Measurements from ENCODE around the gene POC1A.
A peak's percentile ranks its signal among the peaks of the same experiment; 100 is the strongest.

POC1A gene

GRCh38 chr3:52122491-52122890 lies 31.7 kb downstream of the POC1A start:
- H3K4me1 ChIP-seq (ENCODE audit: control insufficient read depth in 5 of 5, insufficient read depth in 5 of 5, low read length in 5 of 5), result peaks cover 16 to 50% (median 29%) of the 10 kb centered on the region in 5 donors
- H3K27me3 ChIP-seq (ENCODE audit: control insufficient read depth in 5 of 5, insufficient read depth in 4 of 5, low read length in 5 of 5), result no peaks in the 10 kb centered on the region
- no peaks in the 10 kb centered on the region for H3K36me3 ChIP-seq (ENCODE audit: control insufficient read depth in 5 of 5, insufficient read depth in 5 of 5, low read length in 5 of 5)
- peak overlapping the region; percentile 69 for H3K27ac ChIP-seq (ENCODE audit: low read depth, low read length)
- H3K9ac ChIP-seq (ENCODE audit: low read length in 5 of 5), result peak overlapping the region in 1 of 5 donors; percentile 33
- no peaks in the 10 kb centered on the region for H3K9me3 ChIP-seq (ENCODE audit: control insufficient read depth in 5 of 5, low read length in 5 of 5)
- H3K4me3 ChIP-seq (ENCODE audit: low read depth in 1 of 5, low read length in 5 of 5), result no peak overlapping the region

- H3K9me3 ChIP-seq (ENCODE audit: control insufficient read depth in 5 of 5, low read length in 5 of 5), result no peaks in the 10 kb centered on the region
- peak overlapping the region; percentile 69 for H3K27ac ChIP-seq (ENCODE audit: low read depth, low read length)
- peaks cover 16 to 50% (median 29%) of the 10 kb centered on the region in 5 donors for H3K4me1 ChIP-seq (ENCODE audit: control insufficient read depth in 5 of 5, insufficient read depth in 5 of 5, low read length in 5 of 5)
- no peaks in the 10 kb centered on the region for H3K27me3 ChIP-seq (ENCODE audit: control insufficient read depth in 5 of 5, insufficient read depth in 4 of 5, low read length in 5 of 5)
- H3K9ac ChIP-seq (ENCODE audit: low read length in 5 of 5), result peak overlapping the region in 1 of 5 donors; percentile 33
- no peak overlapping the region for H3K4me3 ChIP-seq (ENCODE audit: low read depth in 1 of 5, low read length in 5 of 5)
- H3K36me3 ChIP-seq (ENCODE audit: control insufficient read depth in 5 of 5, insufficient read depth in 5 of 5, low read length in 5 of 5), result no peaks in the 10 kb centered on the region
These were observed 32.4 kb downstream of the POC1A start for GRCh38 chr3:52121813-52122212.

DNA sequence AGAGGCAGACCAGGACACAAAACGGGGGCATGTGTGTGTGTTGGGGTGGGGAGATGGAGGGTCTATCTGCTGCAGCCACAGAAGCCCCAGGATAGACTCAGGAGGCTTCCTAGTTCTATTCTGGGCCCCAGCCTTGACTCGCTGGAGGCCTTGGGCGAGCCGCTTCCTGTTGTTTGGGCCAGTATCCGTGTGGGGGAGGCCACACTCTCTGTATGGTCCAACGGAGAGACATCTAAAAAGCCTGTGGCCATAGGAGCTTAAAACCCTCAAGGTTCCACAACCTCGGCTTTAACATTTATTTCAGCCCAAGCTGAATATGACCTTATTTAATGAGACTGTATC lies 32.8 kb downstream of the POC1A start:
- Histone ChIP-seq H3K4me3 (ENCODE audit: low read depth in 1 of 5, low read length in 5 of 5) (peak overlapping the region in 1 of 5 donors; percentile 15), H3K9ac (ENCODE audit: low read length in 5 of 5) (peak overlapping the region in 1 of 5 donors; percentile 16), H3K9me3 (ENCODE audit: control insufficient read depth in 5 of 5, low read length in 5 of 5) (no peaks in the 10 kb centered on the region), H3K27ac (ENCODE audit: low read depth, low read length) (peak overlapping the region; percentile 69), H3K36me3 (ENCODE audit: control insufficient read depth in 5 of 5, insufficient read depth in 5 of 5, low read length in 5 of 5) (no peaks in the 10 kb centered on the region), H3K27me3 (ENCODE audit: control insufficient read depth in 5 of 5, insufficient read depth in 4 of 5, low read length in 5 of 5) (no peaks in the 10 kb centered on the region), H3K4me1 (ENCODE audit: control insufficient read depth in 5 of 5, insufficient read depth in 5 of 5, low read length in 5 of 5) (peaks cover 15 to 50% (median 29%) of the 10 kb centered on the region in 5 donors)

GRCh38 chr3:52120556-52121463 lies 33.4 kb downstream of the POC1A start:
- H3K4me1 ChIP-seq (ENCODE audit: control insufficient read depth in 5 of 5, insufficient read depth in 5 of 5, low read length in 5 of 5), result peaks cover 11 to 44% (median 29%) of the 10 kb centered on the region in 5 donors
- H3K36me3 ChIP-seq (ENCODE audit: control insufficient read depth in 5 of 5, insufficient read depth in 5 of 5, low read length in 5 of 5), result no peaks in the 10 kb centered on the region
- no peaks in the 10 kb centered on the region for H3K27me3 ChIP-seq (ENCODE audit: control insufficient read depth in 5 of 5, insufficient read depth in 4 of 5, low read length in 5 of 5)
- peak overlapping the region in 1 of 5 donors; percentile 15 for H3K4me3 ChIP-seq (ENCODE audit: low read depth in 1 of 5, low read length in 5 of 5)
- no peaks in the 10 kb centered on the region for H3K9me3 ChIP-seq (ENCODE audit: control insufficient read depth in 5 of 5, low read length in 5 of 5)
- peak overlapping the region; percentile 69 for H3K27ac ChIP-seq (ENCODE audit: low read depth, low read length)
- peak overlapping the region in 1 of 5 donors; percentile 16 for H3K9ac ChIP-seq (ENCODE audit: low read length in 5 of 5)

DNA sequence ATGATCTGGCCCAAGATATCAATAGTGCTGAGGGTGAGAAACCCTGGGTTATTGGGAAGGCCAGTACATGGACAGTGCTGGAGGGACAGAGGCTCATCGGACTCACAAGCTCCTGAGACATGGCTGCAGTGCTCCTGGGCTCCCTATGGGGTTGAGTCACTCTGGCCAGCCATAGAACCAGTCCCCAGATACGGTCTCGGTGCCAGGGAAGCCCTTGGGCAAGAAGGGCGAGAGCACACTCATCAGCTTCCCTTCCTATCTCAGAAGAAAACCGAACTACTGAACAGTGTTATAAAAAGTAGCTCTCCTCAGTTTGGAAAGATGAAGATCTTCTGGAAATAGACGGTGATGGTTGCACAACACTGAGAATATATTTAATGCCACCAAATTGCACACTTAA lies 34.4 kb downstream of the POC1A start:
- Histone ChIP-seq H3K4me1 (ENCODE audit: control insufficient read depth in 5 of 5, insufficient read depth in 5 of 5, low read length in 5 of 5) (peaks cover 11 to 44% (median 29%) of the 10 kb centered on the region in 5 donors), H3K27me3 (ENCODE audit: control insufficient read depth in 5 of 5, insufficient read depth in 4 of 5, low read length in 5 of 5) (no peaks in the 10 kb centered on the region), H3K9me3 (ENCODE audit: control insufficient read depth in 5 of 5, low read length in 5 of 5) (no peaks in the 10 kb centered on the region), H3K36me3 (ENCODE audit: control insufficient read depth in 5 of 5, insufficient read depth in 5 of 5, low read length in 5 of 5) (no peaks in the 10 kb centered on the region), H3K4me3 (ENCODE audit: low read depth in 1 of 5, low read length in 5 of 5) (no peak overlapping the region), H3K9ac (ENCODE audit: low read length in 5 of 5) (no peak overlapping the region), H3K27ac (ENCODE audit: low read depth, low read length) (no peak overlapping the region)

DNA sequence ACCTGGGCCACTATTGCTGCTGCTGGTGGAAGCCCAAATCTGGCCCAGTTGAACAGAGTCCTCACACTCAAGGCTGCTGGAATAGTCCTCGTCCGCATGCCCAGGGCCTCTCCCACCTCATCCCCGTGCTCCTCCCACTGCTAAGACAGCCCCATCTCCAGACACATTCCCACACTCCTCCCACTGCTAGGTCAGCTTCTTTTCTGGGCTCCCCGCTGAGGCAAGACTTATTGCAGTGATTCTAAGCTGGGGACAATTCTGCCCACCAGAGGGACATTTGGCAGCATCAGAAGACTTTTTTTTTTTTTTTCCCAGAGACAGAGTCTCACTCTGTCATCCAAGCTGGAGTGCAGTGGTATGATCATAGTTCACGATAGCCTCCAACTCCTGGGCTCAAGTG lies 35.1 kb downstream of the POC1A start:
- Histone ChIP-seq H3K27me3 (ENCODE audit: control insufficient read depth in 5 of 5, insufficient read depth in 4 of 5, low read length in 5 of 5) (no peaks in the 10 kb centered on the region), H3K9me3 (ENCODE audit: control insufficient read depth in 5 of 5, low read length in 5 of 5) (no peaks in the 10 kb centered on the region), H3K4me1 (ENCODE audit: control insufficient read depth in 5 of 5, insufficient read depth in 5 of 5, low read length in 5 of 5) (peaks cover 11 to 44% (median 29%) of the 10 kb centered on the region in 5 donors), H3K9ac (ENCODE audit: low read length in 5 of 5) (no peak overlapping the region), H3K36me3 (ENCODE audit: control insufficient read depth in 5 of 5, insufficient read depth in 5 of 5, low read length in 5 of 5) (no peaks in the 10 kb centered on the region), H3K27ac (ENCODE audit: low read depth, low read length) (no peak overlapping the region), H3K4me3 (ENCODE audit: low read depth in 1 of 5, low read length in 5 of 5) (no peak overlapping the region)

DNA sequence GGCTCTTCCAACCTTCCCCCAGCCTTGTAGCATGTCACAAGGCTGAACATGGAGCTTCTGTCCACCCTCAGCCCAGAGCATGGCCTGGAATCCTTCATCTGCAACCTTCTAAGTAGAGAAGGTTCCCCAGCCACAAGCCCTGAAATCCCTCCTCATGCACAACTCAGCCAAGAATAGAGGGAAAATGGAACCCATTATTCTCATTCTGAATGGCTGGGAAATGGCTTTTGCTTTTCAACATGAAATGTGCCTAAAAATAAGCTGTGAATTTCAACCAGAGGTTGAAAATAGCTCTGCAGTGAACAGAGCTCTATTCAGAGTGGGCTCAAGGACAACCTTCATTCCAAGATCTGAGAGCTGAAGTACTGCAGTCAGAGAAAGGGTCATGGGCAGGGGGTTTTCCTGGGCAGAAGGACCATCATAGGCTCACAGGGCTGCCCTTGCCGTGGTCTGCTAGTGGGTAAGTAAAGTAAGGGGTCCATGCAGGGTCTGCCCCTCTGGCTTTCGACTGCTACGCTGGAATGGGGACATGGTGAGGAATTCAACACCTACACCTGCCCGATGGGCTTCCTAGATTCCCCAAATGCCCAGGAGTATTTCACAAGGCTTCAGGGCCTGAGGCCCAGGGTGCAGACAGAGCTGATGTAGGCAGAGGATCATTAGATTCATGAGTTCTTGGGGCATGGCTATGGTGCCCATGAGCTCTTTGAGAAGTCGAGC lies 35.9 kb downstream of the POC1A start:
- Histone ChIP-seq H3K9ac (ENCODE audit: low read length in 5 of 5) (no peak overlapping the region), H3K4me1 (ENCODE audit: control insufficient read depth in 5 of 5, insufficient read depth in 5 of 5, low read length in 5 of 5) (peaks cover 11 to 42% (median 29%) of the 10 kb centered on the region in 5 donors), H3K27ac (ENCODE audit: low read depth, low read length) (no peak overlapping the region), H3K4me3 (ENCODE audit: low read depth in 1 of 5, low read length in 5 of 5) (no peak overlapping the region), H3K36me3 (ENCODE audit: control insufficient read depth in 5 of 5, insufficient read depth in 5 of 5, low read length in 5 of 5) (no peaks in the 10 kb centered on the region), H3K9me3 (ENCODE audit: control insufficient read depth in 5 of 5, low read length in 5 of 5) (no peaks in the 10 kb centered on the region), H3K27me3 (ENCODE audit: control insufficient read depth in 5 of 5, insufficient read depth in 4 of 5, low read length in 5 of 5) (no peaks in the 10 kb centered on the region)

DNA sequence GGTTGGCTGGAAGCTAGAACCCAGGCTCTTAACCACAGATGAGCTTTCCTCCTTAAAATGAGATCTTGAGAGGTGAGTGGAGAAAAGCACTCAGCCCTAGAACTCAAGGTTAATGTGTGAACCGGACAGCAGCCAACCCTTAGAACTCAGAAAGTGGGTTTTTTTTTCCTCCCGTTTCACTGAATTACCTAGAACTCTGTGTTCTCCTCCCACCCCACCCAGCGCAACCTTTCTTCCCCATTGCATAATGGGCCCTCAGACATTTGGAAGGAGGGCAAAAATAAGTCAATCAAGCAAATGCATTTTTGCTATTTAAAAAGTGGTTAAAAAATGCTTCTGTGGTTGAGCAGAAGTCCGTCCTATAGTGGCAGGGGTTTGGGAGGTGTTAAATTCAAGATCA lies 36.7 kb downstream of the POC1A start:
- Histone ChIP-seq H3K4me3 (ENCODE audit: low read depth in 1 of 5, low read length in 5 of 5) (no peak overlapping the region), H3K27me3 (ENCODE audit: control insufficient read depth in 5 of 5, insufficient read depth in 4 of 5, low read length in 5 of 5) (no peaks in the 10 kb centered on the region), H3K27ac (ENCODE audit: low read depth, low read length) (no peak overlapping the region), H3K4me1 (ENCODE audit: control insufficient read depth in 5 of 5, insufficient read depth in 5 of 5, low read length in 5 of 5) (peaks cover 11 to 34% (median 27%) of the 10 kb centered on the region in 5 donors), H3K9me3 (ENCODE audit: control insufficient read depth in 5 of 5, low read length in 5 of 5) (no peaks in the 10 kb centered on the region), H3K36me3 (ENCODE audit: control insufficient read depth in 5 of 5, insufficient read depth in 5 of 5, low read length in 5 of 5) (no peaks in the 10 kb centered on the region), H3K9ac (ENCODE audit: low read length in 5 of 5) (no peak overlapping the region)

DNA sequence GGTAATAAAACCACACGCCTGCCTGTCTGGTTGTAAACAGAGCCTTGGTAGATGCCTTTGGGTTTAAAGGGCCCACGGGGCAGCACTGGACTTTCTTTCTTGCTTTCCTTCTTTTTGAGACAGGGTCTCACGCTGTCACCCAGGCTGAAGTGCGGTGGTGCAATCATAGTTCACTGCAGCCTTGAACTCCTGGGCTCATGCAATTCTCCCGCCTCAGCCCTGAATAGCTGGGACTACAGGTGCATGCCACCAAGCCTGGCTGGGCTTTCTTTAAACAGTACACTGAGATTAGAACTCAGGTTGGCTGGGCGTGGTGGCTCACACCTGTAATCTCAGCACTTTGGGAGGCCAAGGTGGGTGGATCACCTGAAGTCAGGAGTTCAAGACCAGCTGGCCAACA lies 42.2 kb downstream of the POC1A start:
- no peak overlapping the region for H3K27ac ChIP-seq (ENCODE audit: low read depth, low read length)
- no peaks in the 10 kb centered on the region for H3K9me3 ChIP-seq (ENCODE audit: control insufficient read depth in 5 of 5, low read length in 5 of 5)
- H3K9ac ChIP-seq (ENCODE audit: low read length in 5 of 5), result no peak overlapping the region
- H3K36me3 ChIP-seq (ENCODE audit: control insufficient read depth in 5 of 5, insufficient read depth in 5 of 5, low read length in 5 of 5), result no peaks in the 10 kb centered on the region
- H3K4me3 ChIP-seq (ENCODE audit: low read depth in 1 of 5, low read length in 5 of 5), result no peak overlapping the region
- H3K27me3 ChIP-seq (ENCODE audit: control insufficient read depth in 5 of 5, insufficient read depth in 4 of 5, low read length in 5 of 5), result no peaks in the 10 kb centered on the region
- H3K4me1 ChIP-seq (ENCODE audit: control insufficient read depth in 5 of 5, insufficient read depth in 5 of 5, low read length in 5 of 5), result peaks cover 2 to 41% (median 26%) of the 10 kb centered on the region in 5 donors

- Histone ChIP-seq H3K27ac (ENCODE audit: low read depth, low read length) (peak overlapping the region; percentile 16), H3K4me1 (ENCODE audit: control insufficient read depth in 5 of 5, insufficient read depth in 5 of 5, low read length in 5 of 5) (peaks cover 2 to 41% (median 26%) of the 10 kb centered on the region in 5 donors), H3K4me3 (ENCODE audit: low read depth in 1 of 5, low read length in 5 of 5) (no peak overlapping the region), H3K9me3 (ENCODE audit: control insufficient read depth in 5 of 5, low read length in 5 of 5) (no peaks in the 10 kb centered on the region), H3K36me3 (ENCODE audit: control insufficient read depth in 5 of 5, insufficient read depth in 5 of 5, low read length in 5 of 5) (no peaks in the 10 kb centered on the region), H3K9ac (ENCODE audit: low read length in 5 of 5) (no peak overlapping the region), H3K27me3 (ENCODE audit: control insufficient read depth in 5 of 5, insufficient read depth in 4 of 5, low read length in 5 of 5) (no peaks in the 10 kb centered on the region)
These were observed 43.7 kb downstream of the POC1A start for GRCh38 chr3:52110502-52110901.

Measured in subcutaneous abdominal adipose tissue (tissue), 5 donors.